PC-3 (cell line): Measurements from ENCODE around the gene ALPG.

Experiments
- CTCF ChIP-seq: fragments of 300-600 bp; sonication (generic); conservative IDR thresholded peaks from 2 replicates; pipeline ENCODE4 v1.5.1; 2017; ENCODE audit warnings: antibody characterized with exemption, low read depth, mild to moderate bottlenecking, low read length
- EZH2 ChIP-seq: fragments of 300-600 bp; sonication (generic); IDR thresholded peaks from one replicate; pipeline ENCODE4 v1.6.1; 2017; ENCODE audit warnings: antibody characterized with exemption, mild to moderate bottlenecking, low read length; ENCODE audit not compliant: unreplicated experiment

- TF ChIP-seq EZH2, result no peak
- TF ChIP-seq CTCF, result no peak
Observed at GRCh38 chr2:232393556-232393955, 13.1 kb upstream of the ALPG start.
